Kidney epithelial cell (primary cell): Measurements from ENCODE around the gene ARMC2. TPM values are rescaled to one million over a fixed set of nuclear protein-coding genes. Genes with fewer than 3 reads are reported as not detected.

Experiments used
- DNase-seq: peaks from one replicate; pipeline ENCODE4 v3.0.0-alpha.2; 2010; ENCODE audit warnings: low read depth
- H3K27me3 ChIP-seq: 2 replicates; pipeline ENCODE4 v1.6.0; 2011; ENCODE audit warnings: low read length; ENCODE audit not compliant: control insufficient read depth, insufficient read depth
- H3K36me3 ChIP-seq: 2 replicates; pipeline ENCODE4 v1.5.1; 2011; ENCODE audit warnings: low read length; ENCODE audit not compliant: control insufficient read depth, insufficient read depth
- H3K4me3 ChIP-seq: 2 replicates; pipeline ENCODE4 v1.5.1; 2011; ENCODE audit warnings: low read depth, mild to moderate bottlenecking, control low read depth, low read length
- CTCF ChIP-seq: IDR thresholded peaks from 2 replicates; pipeline ENCODE4 v1.5.1; 2011; ENCODE audit warnings: mild to moderate bottlenecking, moderate library complexity, low read length, control low read depth, inconsistent platforms; ENCODE audit not compliant: insufficient read depth, poor library complexity, severe bottlenecking
- total RNA-seq: library from RNA; depleted of rRNA; stranded (reverse); fragments of >200 nt; gene quantifications from 2 replicates; pipeline ENCODE4 v1.2.3, GENCODE V29; 2015

Gene ARMC2
- total RNA-seq, 1 donor from 2014 or later: 1.1 TPM

GRCh38 chr6:108837236-108837971 is 10.8 kb upstream of the ARMC2 start:
- no peaks in the 10 kb centered on the region for H3K27me3 ChIP-seq
- no peak for DNase-seq
- no peaks in the 10 kb centered on the region for H3K36me3 ChIP-seq
- no peak overlapping the region for H3K4me3 ChIP-seq
- no peak for TF ChIP-seq CTCF

- Histone ChIP-seq H3K36me3 (no peaks in the 10 kb centered on the region), H3K27me3 (no peaks in the 10 kb centered on the region), H3K4me3 (no peak overlapping the region)
- peak; percentile 25 for DNase-seq
- peak; percentile 57 for TF ChIP-seq CTCF
Observed at GRCh38 chr6:108838101-108838717, 10.0 kb upstream of the ARMC2 start.

- H3K4me3 ChIP-seq: no peak overlapping the region
- H3K27me3 ChIP-seq: no peaks in the 10 kb centered on the region
- H3K36me3 ChIP-seq: no peaks in the 10 kb centered on the region
- no peak for TF ChIP-seq CTCF
- DNase-seq: no peak
Observed at GRCh38 chr6:108839083-108839642, 9.1 kb upstream of the ARMC2 start.

- DNase-seq: no peak
- Histone ChIP-seq H3K4me3 (no peak overlapping the region), H3K36me3 (no peaks in the 10 kb centered on the region), H3K27me3 (no peaks in the 10 kb centered on the region)
- no peak for TF ChIP-seq CTCF
Observed at GRCh38 chr6:108840919-108841318, 7.3 kb upstream of the ARMC2 start.

- H3K4me3 ChIP-seq: no peak overlapping the region
- no peak for TF ChIP-seq CTCF
- H3K36me3 ChIP-seq: no peaks in the 10 kb centered on the region
- H3K27me3 ChIP-seq: no peaks in the 10 kb centered on the region
- DNase-seq: no peak
Observed at GRCh38 chr6:108841377-108841855, 6.8 kb upstream of the ARMC2 start.
